Osteoblast (primary cell): ENCODE data around the gene DIP2A. TPM values are rescaled to one million over a fixed set of nuclear protein-coding genes. Genes with fewer than 3 reads are reported as not detected.

Source experiments
- DNase-seq: peaks from one replicate; pipeline ENCODE4 v3.0.0; 2011; ENCODE audit warnings: low spot score, mixed read lengths; ENCODE audit not compliant: insufficient read length; ENCODE audit errors: missing footprints
- H2AFZ ChIP-seq: 2 replicates; pipeline ENCODE4 v1.6.0; 2011; ENCODE audit warnings: mild to moderate bottlenecking, low read length
- H3K27ac ChIP-seq: 2 replicates; pipeline ENCODE4 v1.5.1; 2011; ENCODE audit warnings: mild to moderate bottlenecking, low read depth, low read length, moderate library complexity
- H3K27me3 ChIP-seq: 2 replicates; pipeline ENCODE4 v1.6.0; 2012; ENCODE audit warnings: mild to moderate bottlenecking, control low read depth, inconsistent platforms, low read length, moderate library complexity; ENCODE audit not compliant: insufficient read depth
- H3K36me3 ChIP-seq: 2 replicates; pipeline ENCODE4 v1.5.1; 2011; ENCODE audit warnings: mild to moderate bottlenecking, low read length, control low read depth, moderate library complexity; ENCODE audit not compliant: insufficient read depth
- H3K4me1 ChIP-seq: 2 replicates; pipeline ENCODE4 v1.5.1; 2011; ENCODE audit warnings: mild to moderate bottlenecking, low read length, control low read depth, moderate library complexity; ENCODE audit not compliant: insufficient read depth
- H3K4me2 ChIP-seq: 2 replicates; pipeline ENCODE4 v1.6.0; 2011; ENCODE audit warnings: mild to moderate bottlenecking, low read length; ENCODE audit not compliant: insufficient read depth
- H3K4me3 ChIP-seq: fragments of 200-600 bp; sonication (generic); 3 replicates; pipeline ENCODE4 v1.5.1; 2012; ENCODE audit warnings: mild to moderate bottlenecking, low read length, inconsistent platforms; ENCODE audit not compliant: insufficient read depth
- H3K79me2 ChIP-seq: 2 replicates; pipeline ENCODE4 v1.6.0; 2012; ENCODE audit warnings: mild to moderate bottlenecking, low read length, control low read depth, inconsistent platforms; ENCODE audit not compliant: insufficient read depth
- H3K9me3 ChIP-seq: 2 replicates; pipeline ENCODE4 v1.5.1; 2011; ENCODE audit warnings: low read depth, low read length, control low read depth
- H4K20me1 ChIP-seq: 2 replicates; pipeline ENCODE4 v1.6.0; 2012; ENCODE audit warnings: mild to moderate bottlenecking, low read length, control low read depth; ENCODE audit not compliant: insufficient read depth
- total RNA-seq: library from RNA; depleted of rRNA; stranded (reverse); fragments of >200 nt; gene quantifications from 2 replicates; pipeline ENCODE4 v1.2.3, GENCODE V29; 2012
- TF ChIP-seq, protein P1 (sequence below): IDR thresholded peaks from 2 replicates; pipeline ENCODE4 v1.5.1; 2011; ENCODE audit warnings: mild to moderate bottlenecking, low read depth, low read length, moderate library complexity; ENCODE audit errors: extremely low read depth

The DIP2A gene
- total RNA-seq, 1 donor, result 22.8 TPM

DNA sequence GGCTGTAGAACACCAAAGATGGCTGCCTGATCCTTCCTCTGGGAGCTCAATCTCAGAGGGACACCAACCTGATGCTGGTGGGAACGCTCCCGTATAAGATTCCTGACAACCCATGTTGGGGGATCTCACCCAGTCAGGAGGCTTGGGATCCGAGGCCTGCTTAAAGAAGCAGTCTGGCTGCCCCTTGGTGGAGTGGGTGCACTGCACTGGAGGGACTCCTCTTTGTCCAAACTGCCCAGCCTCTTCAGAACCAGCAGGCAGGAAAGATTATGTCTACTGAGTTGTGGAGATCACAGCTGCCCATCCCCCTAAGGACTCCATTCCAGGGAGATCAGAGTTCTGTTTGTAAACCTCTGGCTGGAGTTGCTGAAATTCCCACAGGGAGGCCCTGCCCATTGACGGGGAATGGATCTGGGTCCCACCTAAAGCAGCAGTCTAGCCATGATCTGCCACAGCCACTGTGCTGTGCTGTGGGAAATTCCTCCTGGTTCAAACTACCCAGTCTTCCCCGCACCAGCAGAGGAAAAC lies 123.2 kb downstream of the DIP2A start:
- Histone ChIP-seq H3K79me2 (no peaks in the 10 kb centered on the region), H2AFZ (no peak overlapping the region), H3K27ac (no peak overlapping the region), H3K4me2 (no peak overlapping the region), H3K9me3 (peaks cover 7% of the 10 kb centered on the region), H3K4me3 (no peak overlapping the region), H3K36me3 (peaks cover 11% of the 10 kb centered on the region), H3K27me3 (no peaks in the 10 kb centered on the region), H4K20me1 (no peaks in the 10 kb centered on the region), H3K4me1 (no peaks in the 10 kb centered on the region)
- no peak for DNase-seq
- TF ChIP-seq, protein P1, sequence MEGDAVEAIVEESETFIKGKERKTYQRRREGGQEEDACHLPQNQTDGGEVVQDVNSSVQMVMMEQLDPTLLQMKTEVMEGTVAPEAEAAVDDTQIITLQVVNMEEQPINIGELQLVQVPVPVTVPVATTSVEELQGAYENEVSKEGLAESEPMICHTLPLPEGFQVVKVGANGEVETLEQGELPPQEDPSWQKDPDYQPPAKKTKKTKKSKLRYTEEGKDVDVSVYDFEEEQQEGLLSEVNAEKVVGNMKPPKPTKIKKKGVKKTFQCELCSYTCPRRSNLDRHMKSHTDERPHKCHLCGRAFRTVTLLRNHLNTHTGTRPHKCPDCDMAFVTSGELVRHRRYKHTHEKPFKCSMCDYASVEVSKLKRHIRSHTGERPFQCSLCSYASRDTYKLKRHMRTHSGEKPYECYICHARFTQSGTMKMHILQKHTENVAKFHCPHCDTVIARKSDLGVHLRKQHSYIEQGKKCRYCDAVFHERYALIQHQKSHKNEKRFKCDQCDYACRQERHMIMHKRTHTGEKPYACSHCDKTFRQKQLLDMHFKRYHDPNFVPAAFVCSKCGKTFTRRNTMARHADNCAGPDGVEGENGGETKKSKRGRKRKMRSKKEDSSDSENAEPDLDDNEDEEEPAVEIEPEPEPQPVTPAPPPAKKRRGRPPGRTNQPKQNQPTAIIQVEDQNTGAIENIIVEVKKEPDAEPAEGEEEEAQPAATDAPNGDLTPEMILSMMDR, result no peak

DNA sequence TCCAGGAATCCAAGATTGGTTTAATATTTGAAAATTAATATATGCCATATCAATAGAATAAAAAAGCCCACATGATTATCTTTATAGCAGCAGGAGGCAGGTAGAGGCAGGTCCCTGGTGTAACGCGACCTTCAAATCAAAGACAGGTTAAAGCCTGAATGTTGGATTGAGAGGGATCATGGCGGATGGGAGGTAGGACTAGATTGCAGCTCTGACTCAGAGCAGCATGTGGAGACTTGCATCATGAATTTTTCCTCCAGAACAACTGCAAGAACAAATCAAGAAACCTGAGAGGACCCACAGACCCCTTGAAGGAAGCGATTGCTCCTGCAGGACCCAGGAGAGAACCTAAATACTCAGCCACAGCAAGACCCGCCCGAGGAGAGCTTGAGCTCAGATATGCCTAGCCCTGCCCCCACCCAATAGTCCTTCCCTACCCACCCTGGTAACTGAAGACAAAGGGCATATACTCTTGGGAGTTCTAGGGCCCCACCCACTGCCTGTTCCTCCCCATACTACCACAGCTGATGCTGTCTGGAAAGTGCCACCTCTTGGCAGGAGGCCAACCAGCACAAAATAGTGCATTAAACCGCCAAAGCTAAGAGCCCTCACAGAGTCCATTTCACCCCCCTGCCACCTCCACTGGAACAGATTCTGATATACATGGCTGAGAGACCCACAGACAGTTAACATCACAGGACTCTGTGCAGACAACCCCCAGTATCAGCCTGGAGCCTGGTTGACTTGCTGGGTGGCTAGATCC lies 126.7 kb downstream of the DIP2A start:
- Histone ChIP-seq H3K9me3 (peaks cover 7% of the 10 kb centered on the region), H4K20me1 (no peaks in the 10 kb centered on the region), H3K4me1 (no peaks in the 10 kb centered on the region), H3K4me2 (no peak overlapping the region), H3K79me2 (no peaks in the 10 kb centered on the region), H3K27ac (no peak overlapping the region), H3K27me3 (no peaks in the 10 kb centered on the region), H2AFZ (no peak overlapping the region), H3K36me3 (peaks cover 11% of the 10 kb centered on the region), H3K4me3 (no peak overlapping the region)
- no peak for DNase-seq
- TF ChIP-seq, protein P1, result no peak

DNA sequence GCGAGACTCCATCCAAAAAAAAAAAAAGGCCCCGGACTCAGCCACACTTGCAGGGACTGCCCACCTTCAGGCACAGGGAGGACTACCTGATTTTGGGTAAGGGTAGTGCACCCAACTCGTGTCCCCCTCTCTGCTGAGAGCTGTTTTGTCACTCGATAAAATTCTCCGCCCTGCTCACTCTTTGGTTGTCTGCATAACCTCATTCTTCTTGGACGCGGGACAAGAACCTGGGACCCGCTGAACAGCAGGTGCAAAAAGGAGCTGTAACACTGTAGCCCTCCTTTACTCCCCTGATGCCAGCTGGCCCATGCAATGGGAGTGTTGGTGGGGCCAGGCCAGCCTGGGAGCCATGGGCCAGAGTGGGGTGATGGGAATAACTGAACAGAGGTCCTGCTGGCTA lies 135.6 kb downstream of the DIP2A start:
- H3K36me3 ChIP-seq, result no peaks in the 10 kb centered on the region
- H3K4me3 ChIP-seq, result no peak overlapping the region
- TF ChIP-seq, protein P1, result no peak
- H3K79me2 ChIP-seq, result no peaks in the 10 kb centered on the region
- H3K4me1 ChIP-seq, result peaks cover 7% of the 10 kb centered on the region
- no peaks in the 10 kb centered on the region for H3K27me3 ChIP-seq
- no peaks in the 10 kb centered on the region for H3K9me3 ChIP-seq
- no peak overlapping the region for H2AFZ ChIP-seq
- H4K20me1 ChIP-seq, result no peaks in the 10 kb centered on the region
- DNase-seq, result no peak
- H3K27ac ChIP-seq, result no peak overlapping the region
- H3K4me2 ChIP-seq, result no peak overlapping the region

DNA sequence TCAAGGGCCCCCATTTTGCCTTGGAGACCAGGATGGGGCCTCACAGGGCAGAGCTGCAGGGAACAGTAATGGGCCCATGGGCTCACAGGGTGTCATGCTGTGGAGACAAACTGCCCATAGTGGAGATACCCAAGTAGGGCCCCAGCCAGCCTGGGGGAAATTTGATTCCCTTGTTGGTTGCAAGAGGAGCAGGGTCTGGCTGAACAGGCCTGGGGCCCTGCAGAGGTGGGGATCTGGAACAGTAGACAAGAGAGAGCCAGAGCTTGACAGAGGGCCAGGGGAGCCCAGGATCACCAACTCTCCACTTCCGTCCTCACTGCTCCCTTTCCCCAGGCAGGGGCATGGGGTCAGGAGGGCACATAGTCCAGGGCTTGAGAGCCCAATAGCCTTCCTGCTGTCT lies 137.5 kb downstream of the DIP2A start:
- TF ChIP-seq, protein P1, result no peak
- Histone ChIP-seq H3K27ac (no peak overlapping the region), H3K36me3 (no peaks in the 10 kb centered on the region), H3K79me2 (no peaks in the 10 kb centered on the region), H3K27me3 (no peaks in the 10 kb centered on the region), H3K4me3 (no peak overlapping the region), H2AFZ (no peak overlapping the region), H3K9me3 (no peaks in the 10 kb centered on the region), H4K20me1 (no peaks in the 10 kb centered on the region), H3K4me1 (peaks cover 11% of the 10 kb centered on the region), H3K4me2 (no peak overlapping the region)
- DNase-seq, result peak; percentile 8
